Uterus (tissue), 4 donors: ENCODE measurements around the gene ACTN2. TPM values are rescaled to one million over a fixed set of nuclear protein-coding genes. Genes with fewer than 3 reads are reported as not detected.

Experiments
- DNase-seq, 2 donors: peaks; one replicate each; pipeline ENCODE4 v3.0.0-alpha.2; 2019 to 2020
- H3K27ac ChIP-seq, 2 donors: fragments of 200-600 bp; sonication (generic); 1 replicate in 1 of 2; 2 replicates in 1 of 2; pipeline ENCODE4 v1.5.1; 2016 to 2018
- H3K27me3 ChIP-seq, 2 donors: fragments of 200-600 bp; sonication (generic); one replicate each; pipeline ENCODE4 v1.5.1; 2018 to 2019; ENCODE audit warnings: control low read depth in 1 of 2
- H3K36me3 ChIP-seq, 2 donors: fragments of 200-600 bp; sonication (generic); one replicate each; pipeline ENCODE4 v1.5.1; 2019; ENCODE audit warnings: control low read depth in 1 of 2
- H3K4me1 ChIP-seq, 2 donors: fragments of 200-600 bp; sonication (generic); one replicate each; pipeline ENCODE4 v1.5.1; 2018 to 2019; ENCODE audit warnings: control low read depth in 1 of 2
- H3K4me3 ChIP-seq, 2 donors: fragments of 200-600 bp; sonication (generic); 1 replicate in 1 of 2; 2 replicates in 1 of 2; pipeline ENCODE4 v1.5.1; 2018 to 2019; ENCODE audit warnings: mild to moderate bottlenecking in 1 of 2
- H3K9me3 ChIP-seq, 2 donors: fragments of 200-600 bp; sonication (generic); one replicate each; pipeline ENCODE4 v1.5.1; 2019; ENCODE audit warnings: control low read depth in 1 of 2
- CTCF ChIP-seq, 4 experiments: fragments of 200-600 bp in 2 of 4; fragments of 450-650 bp in 2 of 4; sonication (generic) in 2 of 4; IDR thresholded peaks; one replicate each; pipeline ENCODE4 v1.5.1; 2016 to 2019; ENCODE audit warnings: antibody characterized with exemption in 4 of 4, mild to moderate bottlenecking in 2 of 4, moderate library complexity in 1 of 4
- POLR2A ChIP-seq, 2 donors: fragments of 450-650 bp; IDR thresholded peaks; one replicate each; pipeline ENCODE4 v1.6.1; 2016; ENCODE audit warnings: antibody characterized with exemption in 2 of 2, mild to moderate bottlenecking in 1 of 2, moderate library complexity in 1 of 2
- intact Hi-C: fragments of 100-400 bp; cut with DNase I; formaldehyde crosslinking; loops from one replicate; pipeline ENCODE4 v1.15.1; 2023; ENCODE audit warnings: low total_unique reads
- total RNA-seq, 4 donors: library from RNA; depleted of rRNA in 3 of 4; stranded (reverse); fragments of >200 nt in 3 of 4; gene quantifications; one replicate each; pipeline versions ENCODE4 v1.1.0 to v1.2.4, GENCODE V29; 2014 to 2023
- donor health status: DM: yes; HTN: yes; CAD: no.

ACTN2 gene
- total RNA-seq, 4 donors from 2014 or later, result 0.29 to 28.9 (median 1.1) TPM

GRCh38 chr1:236744533-236744932 is 58.2 kb downstream of the ACTN2 start:
- no peak overlapping the region for H3K4me3 ChIP-seq
- no peaks in the 10 kb centered on the region for H3K27me3 ChIP-seq
- no peaks in the 10 kb centered on the region for H3K4me1 ChIP-seq
- TF ChIP-seq POLR2A (IDR thresholded peaks at IDR 0.05), result no peak
- TF ChIP-seq CTCF (IDR thresholded peaks at IDR 0.05), result no peak
- DNase-seq, result no peak
- H3K36me3 ChIP-seq, result no peaks in the 10 kb centered on the region
- H3K9me3 ChIP-seq, result no peaks in the 10 kb centered on the region
- intact Hi-C loops, result no loop called here
- no peak overlapping the region for H3K27ac ChIP-seq

- intact Hi-C loops, result no loop called here
- Histone ChIP-seq H3K36me3 (no peaks in the 10 kb centered on the region), H3K4me3 (no peak overlapping the region), H3K9me3 (no peaks in the 10 kb centered on the region), H3K27ac (no peak overlapping the region), H3K4me1 (no peaks in the 10 kb centered on the region), H3K27me3 (no peaks in the 10 kb centered on the region)
- TF ChIP-seq POLR2A (IDR thresholded peaks at IDR 0.05), result no peak
- no peak for TF ChIP-seq CTCF (IDR thresholded peaks at IDR 0.05)
- no peak for DNase-seq
Measured at GRCh38 chr1:236746785-236747184, 60.5 kb downstream of the ACTN2 start.

- no peaks in the 10 kb centered on the region for H3K27me3 ChIP-seq
- H3K9me3 ChIP-seq, result no peaks in the 10 kb centered on the region
- H3K4me3 ChIP-seq, result no peak overlapping the region
- H3K4me1 ChIP-seq, result no peaks in the 10 kb centered on the region
- TF ChIP-seq CTCF (IDR thresholded peaks at IDR 0.05) (no peak), POLR2A (IDR thresholded peaks at IDR 0.05) (no peak)
- intact Hi-C loops, result no loop called here
- H3K36me3 ChIP-seq, result no peaks in the 10 kb centered on the region
- H3K27ac ChIP-seq, result no peak overlapping the region
- DNase-seq, result no peak
Measured at GRCh38 chr1:236747311-236747985, 61.1 kb downstream of the ACTN2 start.

GRCh38 chr1:236748268-236748870 is 62.1 kb downstream of the ACTN2 start:
- no peak for TF ChIP-seq POLR2A (IDR thresholded peaks at IDR 0.05)
- no peak for TF ChIP-seq CTCF (IDR thresholded peaks at IDR 0.05)
- H3K9me3 ChIP-seq, result no peaks in the 10 kb centered on the region
- H3K27ac ChIP-seq, result no peak overlapping the region
- no peaks in the 10 kb centered on the region for H3K36me3 ChIP-seq
- no peaks in the 10 kb centered on the region for H3K27me3 ChIP-seq
- no peaks in the 10 kb centered on the region for H3K4me1 ChIP-seq
- no peak overlapping the region for H3K4me3 ChIP-seq
- no peak for DNase-seq
- intact Hi-C loops, result no loop called here

GRCh38 chr1:236750928-236751327 is 64.6 kb downstream of the ACTN2 start:
- no peaks in the 10 kb centered on the region for H3K27me3 ChIP-seq
- H3K9me3 ChIP-seq, result no peaks in the 10 kb centered on the region
- no peak overlapping the region for H3K27ac ChIP-seq
- intact Hi-C loops, result no loop called here
- DNase-seq, result no peak
- no peak overlapping the region for H3K4me3 ChIP-seq
- no peaks in the 10 kb centered on the region for H3K36me3 ChIP-seq
- no peaks in the 10 kb centered on the region for H3K4me1 ChIP-seq
- TF ChIP-seq POLR2A (IDR thresholded peaks at IDR 0.05), result no peak
- no peak for TF ChIP-seq CTCF (IDR thresholded peaks at IDR 0.05)
